Non-pigmented ciliary epithelial cell (primary cell): ENCODE measurements around the gene TGM2.

Source experiments
- DNase-seq: peaks from one replicate; pipeline ENCODE4 v3.0.0-alpha.2; 2010; ENCODE audit warnings: low read depth

Gene TGM2

DNA sequence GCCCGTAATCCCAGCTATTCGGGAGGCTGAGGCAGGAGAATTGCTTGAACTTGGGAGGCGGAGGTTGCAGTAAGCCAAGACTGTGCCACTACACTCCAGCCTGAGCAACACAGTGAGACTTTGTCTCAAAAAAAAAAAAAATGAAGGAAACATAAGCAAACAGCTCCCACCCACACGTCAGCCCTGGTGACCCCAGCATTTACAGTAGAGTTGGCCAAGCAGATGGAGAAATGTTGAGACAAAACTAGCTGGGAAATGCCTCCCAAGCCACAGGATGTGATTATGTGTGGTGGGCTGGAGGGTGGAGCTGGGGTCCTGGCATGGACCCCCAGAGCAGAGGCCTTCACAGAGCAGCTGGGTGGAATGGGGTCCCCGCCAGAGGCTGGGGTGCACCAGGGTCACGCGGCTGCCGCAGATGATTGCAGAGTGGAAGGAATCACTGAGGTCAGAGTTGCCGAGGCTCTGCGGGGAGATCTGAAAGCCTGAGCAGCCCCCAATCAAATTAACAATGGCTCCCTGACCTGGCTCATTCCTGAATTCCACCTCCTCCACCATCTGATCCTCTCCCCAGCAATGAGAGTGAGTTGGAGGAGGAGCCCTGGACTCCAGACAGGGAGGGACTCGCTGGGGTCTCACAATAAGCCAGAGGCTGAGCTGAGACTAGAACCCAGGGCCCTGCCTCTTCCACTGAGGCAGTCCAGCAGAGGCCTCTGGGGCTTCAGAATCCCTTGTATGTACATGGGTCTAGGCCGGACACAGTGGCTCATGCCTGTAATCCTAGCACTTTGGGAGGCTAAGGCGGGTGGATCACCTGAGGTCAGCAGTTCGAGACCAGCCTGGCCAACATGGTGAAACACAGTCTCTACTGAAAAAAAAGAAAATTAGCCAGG, 34.7 kb upstream of the TGM2 start:
- no peak for DNase-seq

DNA sequence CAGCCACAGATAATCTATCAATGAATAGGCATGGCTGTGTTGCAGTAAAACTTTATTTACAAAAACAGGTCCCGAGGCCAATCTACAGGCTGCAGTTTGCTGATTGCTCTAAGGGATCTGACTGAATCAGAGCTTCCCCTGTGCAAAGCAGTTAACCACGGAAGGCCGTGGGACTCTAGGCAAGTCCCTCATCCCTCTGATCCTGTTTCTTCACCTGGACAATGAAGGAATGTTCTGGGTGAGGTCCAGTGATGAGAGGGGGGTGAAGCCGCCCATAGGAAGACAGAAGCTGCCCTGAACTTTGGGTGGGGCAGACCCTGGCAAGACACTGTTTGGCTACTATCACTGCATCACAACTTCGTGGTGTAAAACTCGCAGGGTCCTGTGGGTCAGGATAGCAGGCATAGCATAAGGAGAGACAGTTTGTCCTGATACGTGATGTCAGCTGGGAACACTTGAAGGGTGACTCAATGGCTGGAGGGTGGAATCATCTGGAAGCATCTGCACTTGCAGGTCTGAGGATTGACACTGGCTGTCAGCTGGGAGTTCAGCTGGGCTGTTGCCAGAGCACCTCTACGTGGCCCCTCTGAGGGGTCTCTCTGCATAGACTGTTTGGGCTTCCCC, 33.3 kb upstream of the TGM2 start:
- DNase-seq: no peak

- no peak for DNase-seq
Observed at GRCh38 chr20:38197619-38198018, 32.5 kb upstream of the TGM2 start.

DNA sequence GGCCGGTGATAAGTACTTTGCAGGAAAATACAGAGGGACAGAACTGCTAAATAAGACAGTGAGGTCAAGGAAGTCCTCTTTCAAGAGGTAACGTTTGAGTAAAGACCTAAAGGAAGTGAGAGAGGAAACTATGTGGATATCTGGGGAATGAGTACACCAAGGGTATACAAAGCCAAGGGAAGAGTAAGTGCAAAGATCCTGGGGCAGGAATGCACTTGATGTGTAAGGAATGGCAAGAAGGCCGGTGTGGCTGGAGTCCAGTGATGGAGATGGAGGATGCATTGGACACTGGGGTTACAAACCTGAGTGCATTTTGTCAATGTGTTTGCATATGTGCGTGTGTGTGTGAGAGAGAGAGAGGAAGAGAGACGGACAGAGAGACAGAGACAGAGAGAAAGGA, 32.1 kb upstream of the TGM2 start:
- no peak for DNase-seq

DNA sequence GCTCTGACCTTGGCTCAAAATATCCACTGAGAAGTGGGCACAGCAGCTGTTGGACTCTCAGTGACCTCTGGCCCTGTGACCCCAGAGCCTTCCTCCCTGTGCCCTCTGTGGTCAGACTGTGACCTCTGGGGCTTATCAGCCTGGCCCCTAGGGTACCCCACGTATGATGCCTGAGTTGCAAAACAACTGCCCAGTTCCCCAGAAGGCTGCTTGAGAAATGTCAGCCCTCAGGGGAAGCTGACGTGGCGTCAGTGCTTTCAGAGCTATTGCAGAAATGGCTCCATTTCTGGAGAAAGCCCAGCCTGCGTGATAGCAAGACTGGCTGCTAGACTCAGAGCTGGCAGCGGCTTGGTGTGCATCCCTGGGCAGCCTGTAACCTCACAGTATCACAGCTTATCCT, 31.5 kb upstream of the TGM2 start:
- no peak for DNase-seq

DNA sequence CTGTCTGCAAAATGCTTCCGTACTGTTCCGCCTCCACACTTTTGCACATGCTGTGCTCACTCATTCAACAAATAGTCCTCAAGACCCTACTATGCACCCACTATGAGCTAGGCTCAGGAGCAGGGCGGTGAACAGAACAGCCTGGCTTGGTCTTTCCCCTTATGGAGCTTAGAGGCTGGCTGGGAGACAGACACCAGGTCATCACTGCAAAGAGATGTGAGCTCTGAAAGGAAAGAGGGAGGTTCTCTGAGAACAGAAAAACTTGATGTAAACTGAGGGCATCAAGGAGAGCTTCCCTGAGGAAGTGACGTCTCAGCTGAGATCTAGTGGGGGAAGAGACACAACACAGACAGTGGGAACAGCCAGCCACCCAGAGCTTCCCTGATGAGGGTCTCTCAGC, 31.0 kb upstream of the TGM2 start:
- no peak for DNase-seq

GRCh38 chr20:38195521-38195920, 30.5 kb upstream of the TGM2 start:
- DNase-seq: no peak

DNA sequence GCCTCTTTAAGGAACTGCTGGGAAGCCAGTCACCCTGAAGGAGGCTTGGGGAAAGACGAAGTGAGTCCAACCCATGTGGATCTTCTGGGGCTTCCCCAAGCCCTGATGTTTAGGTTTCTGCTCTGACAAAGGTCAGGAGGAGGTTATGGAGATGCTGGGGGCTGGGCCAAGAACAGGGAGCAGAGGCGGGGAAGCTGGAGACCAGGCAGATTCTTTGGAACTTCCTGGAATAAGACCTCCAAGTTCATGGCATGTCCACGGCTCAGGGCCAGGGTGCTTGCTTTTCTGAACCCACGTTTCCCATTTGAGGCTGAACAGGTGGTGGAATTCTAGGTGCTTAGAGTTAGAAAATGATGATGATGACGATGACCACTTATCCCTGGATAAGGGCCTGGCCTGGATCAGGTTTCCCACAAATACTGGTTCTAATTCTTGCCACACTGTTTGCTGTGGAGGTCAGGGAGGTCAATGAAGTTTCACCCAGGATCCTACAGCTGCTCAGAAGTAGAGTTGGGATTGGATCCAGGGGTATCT, 30.0 kb upstream of the TGM2 start:
- no peak for DNase-seq

DNA sequence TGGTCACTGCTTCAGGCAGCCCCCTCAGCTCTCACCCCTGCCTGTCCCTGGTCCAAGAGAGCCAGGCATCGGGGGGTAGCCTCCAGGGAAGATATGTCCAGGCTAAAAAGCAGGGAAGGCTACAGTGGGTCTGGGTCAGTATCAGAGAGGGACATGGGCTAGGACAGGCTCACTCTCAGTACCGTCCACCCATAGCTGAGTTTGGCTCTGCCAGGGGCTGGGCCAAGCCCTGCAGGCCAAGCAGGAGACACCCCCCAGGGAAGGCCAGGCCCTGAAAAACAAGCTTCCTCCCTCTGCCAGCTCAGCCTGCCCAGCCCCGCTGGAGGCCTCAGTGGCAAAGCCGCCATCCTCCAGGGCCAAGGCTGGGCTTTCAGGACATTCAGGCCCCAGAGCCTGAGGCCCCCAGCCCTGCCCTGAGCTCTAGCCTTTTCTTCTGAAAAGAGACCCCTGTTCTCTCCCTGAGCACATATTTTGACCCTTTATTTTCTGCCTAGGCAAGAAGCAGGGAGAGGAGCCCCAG, 28.6 kb upstream of the TGM2 start:
- no peak for DNase-seq

- no peak for DNase-seq
Observed at GRCh38 chr20:38192323-38192885, 27.3 kb upstream of the TGM2 start.

DNA sequence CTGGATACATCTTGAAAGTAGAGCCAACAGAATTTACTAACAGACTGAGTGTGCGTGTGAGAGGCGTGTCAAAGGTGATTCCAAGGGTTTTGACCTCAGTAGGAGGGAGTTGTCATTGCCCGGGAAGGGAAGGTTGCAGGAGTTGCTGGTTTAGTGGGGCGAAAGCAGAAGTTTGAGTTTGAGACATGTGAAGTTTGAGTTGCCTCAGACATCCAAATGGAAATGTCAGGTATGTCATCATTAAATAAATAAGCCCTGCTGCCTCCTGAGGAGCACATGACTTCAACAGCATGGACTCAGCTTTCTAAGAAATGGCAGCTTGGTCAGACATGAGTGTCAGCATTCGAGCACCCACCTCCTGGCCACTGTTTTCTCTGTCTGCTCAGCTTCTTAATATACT, 26.6 kb upstream of the TGM2 start:
- no peak for DNase-seq

GRCh38 chr20:38190936-38191371, 25.9 kb upstream of the TGM2 start:
- DNase-seq: no peak

DNA sequence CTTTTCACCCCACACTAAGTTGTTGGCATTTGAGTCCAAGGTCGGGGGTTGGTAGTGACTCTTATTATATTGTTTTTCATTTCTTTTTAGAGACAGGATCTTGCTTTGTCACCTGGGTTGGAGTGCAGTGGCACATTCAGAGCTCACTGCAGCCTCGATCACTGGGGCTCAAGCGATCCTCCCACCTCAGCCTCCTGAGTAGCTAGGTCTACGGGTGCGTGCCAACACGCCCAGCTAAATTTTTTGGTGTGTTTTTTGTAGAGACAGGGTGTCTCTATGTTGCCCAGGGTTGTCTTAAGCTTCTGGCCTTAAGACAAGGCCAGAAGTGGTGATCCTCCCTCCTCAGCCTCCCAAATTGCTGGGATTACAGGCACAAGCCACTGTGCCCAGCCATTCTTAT, 25.1 kb upstream of the TGM2 start:
- DNase-seq: no peak

- no peak for DNase-seq
Observed at GRCh38 chr20:38187517-38187916, 22.4 kb upstream of the TGM2 start.

- DNase-seq: no peak
Observed at GRCh38 chr20:38186788-38187221, 21.7 kb upstream of the TGM2 start.

DNA sequence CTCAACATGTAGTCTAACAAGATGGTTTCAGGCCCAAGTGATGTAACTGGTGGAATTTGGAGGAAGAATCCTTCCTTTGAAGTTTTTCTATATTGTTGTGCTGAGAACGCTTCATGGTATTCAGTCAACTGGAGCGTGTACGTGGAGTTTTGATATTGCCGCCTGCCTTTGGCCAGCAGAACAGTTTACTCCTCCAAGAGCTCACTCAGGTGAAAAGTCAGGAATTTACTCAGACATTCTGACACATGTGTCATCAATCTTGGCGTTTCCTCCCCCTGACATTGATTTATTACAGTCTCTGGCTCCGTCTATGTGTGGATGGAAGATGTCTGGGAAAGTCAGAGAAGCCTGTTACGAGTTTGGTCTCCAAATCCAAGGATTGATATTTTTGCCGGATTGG, 19.0 kb upstream of the TGM2 start:
- DNase-seq: no peak

DNA sequence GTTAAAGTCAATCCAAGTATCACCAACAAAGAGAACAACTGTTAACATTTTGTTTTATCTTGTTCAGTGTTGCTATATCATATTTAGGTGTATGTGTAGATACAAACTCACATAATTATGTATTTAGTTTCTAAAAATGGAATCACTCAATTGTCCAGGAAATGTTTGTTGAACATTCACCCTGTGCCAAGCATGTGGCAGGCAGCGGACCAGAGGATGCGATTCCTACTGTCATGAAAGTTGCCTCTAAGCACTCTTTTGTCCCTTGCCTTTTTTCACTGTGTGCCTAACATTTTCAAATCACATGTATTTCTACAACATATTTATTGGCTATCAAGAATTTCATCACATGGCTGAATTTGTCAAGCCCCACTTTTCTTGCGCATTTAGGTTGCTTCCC, 16.9 kb upstream of the TGM2 start:
- no peak for DNase-seq

DNA sequence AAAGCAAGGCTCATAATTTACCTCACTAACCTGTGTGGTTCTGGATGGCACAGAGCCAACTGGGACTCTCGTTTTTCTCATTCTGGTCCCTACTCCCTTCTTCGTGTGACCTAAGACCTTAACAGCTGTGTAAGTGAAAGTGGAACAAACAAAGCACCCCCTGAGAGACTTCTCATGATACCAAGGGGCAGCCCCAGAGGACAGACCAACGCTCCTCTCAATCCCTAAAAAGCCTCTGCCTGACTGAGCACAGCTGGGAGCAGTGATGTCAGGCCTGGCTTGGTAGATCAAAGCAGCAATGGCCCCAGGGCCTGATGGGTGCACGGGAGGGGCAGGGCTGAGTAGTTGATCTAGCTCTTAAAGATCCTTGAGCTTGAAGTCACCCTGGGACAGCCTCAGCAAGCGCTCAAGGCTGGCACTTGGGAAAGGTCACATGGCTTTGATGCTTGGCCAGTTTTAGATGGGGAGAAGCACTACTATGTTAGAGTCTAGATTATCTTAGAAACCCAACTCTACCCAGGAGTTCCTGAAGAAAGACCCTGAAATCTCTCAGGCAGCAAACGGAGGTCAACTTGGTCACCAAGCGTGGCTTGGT, 16.2 kb upstream of the TGM2 start:
- no peak for DNase-seq

DNA sequence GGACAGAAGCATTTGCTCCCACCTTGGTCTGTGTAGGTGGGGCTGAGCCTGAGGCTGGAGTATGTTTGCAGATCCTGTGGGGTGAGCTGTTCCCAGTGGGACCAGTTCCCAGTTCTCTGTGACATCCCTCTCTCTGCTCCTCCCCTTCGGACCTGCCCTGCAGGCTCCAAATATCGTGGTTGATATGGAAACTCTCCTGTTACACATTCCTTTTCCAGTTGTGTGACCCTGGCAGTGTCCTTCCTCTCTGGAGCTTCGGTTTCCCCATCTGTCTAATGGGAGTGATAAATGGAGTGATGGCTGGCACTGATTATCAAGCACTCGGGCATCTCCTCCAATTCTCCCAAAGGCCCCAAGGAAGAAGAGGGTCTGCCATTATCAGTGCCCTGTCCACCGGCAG, 15.7 kb upstream of the TGM2 start:
- DNase-seq: no peak

DNA sequence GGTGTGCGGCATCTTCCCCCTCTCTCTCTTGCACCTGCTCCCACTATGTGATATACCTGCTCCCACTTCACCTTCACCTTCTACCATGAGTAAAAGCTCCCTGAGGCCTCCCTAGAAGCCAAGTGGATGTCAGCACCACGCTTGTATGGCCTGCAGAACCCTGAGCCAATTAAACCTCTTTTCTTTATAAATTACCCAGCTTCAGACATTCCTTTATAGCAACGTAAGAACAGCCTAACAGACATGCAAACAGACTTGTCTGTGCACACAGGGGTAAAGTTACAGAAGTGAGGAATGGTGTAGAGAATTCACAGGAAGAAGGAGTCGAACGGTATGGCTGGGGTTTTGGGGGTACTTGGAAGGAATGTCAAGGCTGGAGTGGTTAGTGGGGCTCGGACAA, 14.8 kb upstream of the TGM2 start:
- no peak for DNase-seq

- DNase-seq: no peak
Observed at GRCh38 chr20:38178581-38178980, 13.5 kb upstream of the TGM2 start.

- DNase-seq: no peak
Observed at GRCh38 chr20:38178065-38178491, 13.0 kb upstream of the TGM2 start.
